Activated CD8-positive, alpha-beta T cell treated with anti-CD3 and anti-CD28 coated beads for 36 hours (primary cell): ENCODE data around the gene DNAJB7. TPM values are rescaled to one million over a fixed set of nuclear protein-coding genes. Genes with fewer than 3 reads are reported as not detected.

Experiments
- ATAC-seq: fragments of 200-7000 bp; cut with Tn5 transposase; one replicate; pipeline ENCODE4 v1.10.0; 2021; ENCODE audit warnings: mild to moderate bottlenecking, moderate library complexity
- CTCF ChIA-PET: fragments of 350-600 bp; sonication (Branson Sonifier 250); formaldehyde crosslinking; loops from one replicate; lab custom pipeline; 2021; ENCODE audit warnings: antibody characterized with exemption; lab: Charles Lee
- POLR2A ChIA-PET: fragments of 350-600 bp; sonication (Branson Sonifier 250); formaldehyde crosslinking; loops from one replicate; lab custom pipeline; 2021; ENCODE audit warnings: antibody characterized with exemption; lab: Charles Lee
- DNase-seq: peaks from one replicate; pipeline ENCODE4 v3.0.0-alpha.2; 2020
- H3K27ac Mint-ChIP-seq: one replicate; pipeline ENCODE4 v1.8.0; 2021; ENCODE audit warnings: mild to moderate bottlenecking, mixed read lengths
- H3K27me3 Mint-ChIP-seq: one replicate; pipeline ENCODE4 v1.8.0; 2021; ENCODE audit warnings: mixed read lengths
- H3K36me3 Mint-ChIP-seq: one replicate; pipeline ENCODE4 v1.8.0; 2021; ENCODE audit warnings: low read depth, mixed read lengths
- H3K4me1 Mint-ChIP-seq: one replicate; pipeline ENCODE4 v1.8.0; 2021; ENCODE audit warnings: low read depth, mixed read lengths
- H3K4me3 Mint-ChIP-seq: one replicate; pipeline ENCODE4 v1.8.0; 2021; ENCODE audit warnings: mild to moderate bottlenecking, moderate library complexity, mixed read lengths
- H3K9me3 Mint-ChIP-seq: one replicate; pipeline ENCODE4 v1.8.0; 2021; ENCODE audit warnings: mixed read lengths
- CTCF ChIP-seq: fragments of 200-600 bp; IDR thresholded peaks from one replicate; pipeline ENCODE4 v1.8.0; 2022; ENCODE audit warnings: antibody characterized with exemption, mild to moderate bottlenecking
- intact Hi-C: fragments of 100-400 bp; cut with micrococcal nuclease; formaldehyde crosslinking; loops from one replicate; pipeline ENCODE4 v1.10.0; 2022
- total RNA-seq, 2 experiments: library from RNA; stranded (reverse); gene quantifications; one replicate each; pipeline ENCODE4 v1.2.3, GENCODE V29; 2021

The DNAJB7 gene
- total RNA-seq, 2 experiments from 2014 or later = not detected

GRCh38 chr22:40819599-40820140 is 42.2 kb downstream of the DNAJB7 start:
- Mint-ChIP-seq H3K27me3 (no peaks in the 10 kb centered on the region), H3K4me1 (peaks cover 26% of the 10 kb centered on the region), H3K36me3 (peaks cover 22% of the 10 kb centered on the region), H3K9me3 (no peaks in the 10 kb centered on the region), H3K27ac (peak overlapping the region; percentile 70), H3K4me3 (peak overlapping the region; percentile 84)
- ATAC-seq (peak; percentile 22), DNase-seq (peak; percentile 18)
- intact Hi-C loops = no loop called here
- TF ChIP-seq CTCF = no peak
- CTCF ChIA-PET = interaction anchor here (0.7 to 1.4 kb wide), 3 partner anchors 11 to 137 kb away, joined by 4 to 5 read pairs (median 5); no protein-coding TSS in a partner anchor
- POLR2A ChIA-PET = interaction anchor here (0.5 to 1.5 kb wide), 5 partner anchors 17 to 286 kb away, joined by 3 to 5 read pairs (median 3); partner anchors contain the start of genes DNAJB7 and ST13

GRCh38 chr22:40818747-40819598 is 42.9 kb downstream of the DNAJB7 start, which contains the start of gene SLC25A17:
SLC25A17 (minus strand) TSS chr22:40819346; CDS start chr22:40819248, 98 bp downstream.
- POLR2A ChIA-PET = interaction anchor here (0.6 to 1.6 kb wide), 6 partner anchors 16 to 286 kb away, joined by 3 to 5 read pairs (median 4); partner anchors contain the start of genes DNAJB7 and ST13
- peaks cover 22% of the 10 kb centered on the region for H3K36me3 Mint-ChIP-seq
- no peaks in the 10 kb centered on the region for H3K27me3 Mint-ChIP-seq
- intact Hi-C loops = no loop called here
- H3K9me3 Mint-ChIP-seq = no peaks in the 10 kb centered on the region
- H3K4me3 Mint-ChIP-seq = peak within 1 kb of the TSS; percentile 84
- DNase-seq (peak; percentile 91), ATAC-seq (peak; percentile 93)
- CTCF ChIA-PET = interaction anchor here (0.7 to 2.0 kb wide), 9 partner anchors 12 to 136 kb away, joined by 3 to 6 read pairs (median 4); no protein-coding TSS in a partner anchor
- TF ChIP-seq CTCF = peak; percentile 39
- peak within 1 kb of the TSS; percentile 91 for H3K27ac Mint-ChIP-seq
- peaks cover 29% of the 10 kb centered on the region for H3K4me1 Mint-ChIP-seq

- no peak for TF ChIP-seq CTCF
- Mint-ChIP-seq H3K36me3 (peaks cover 22% of the 10 kb centered on the region), H3K4me1 (peaks cover 31% of the 10 kb centered on the region), H3K27me3 (no peaks in the 10 kb centered on the region), H3K9me3 (no peaks in the 10 kb centered on the region), H3K4me3 (peak overlapping the region; percentile 84), H3K27ac (peak overlapping the region; percentile 91)
- ATAC-seq (no peak), DNase-seq (no peak)
- POLR2A ChIA-PET = interaction anchor here (1.3 to 1.6 kb wide), 3 partner anchors 12 to 90 kb away, joined by 3 to 5 read pairs (median 4); no protein-coding TSS in a partner anchor
- CTCF ChIA-PET = interaction anchor here (0.7 to 2.0 kb wide), 8 partner anchors 17 to 172 kb away, joined by 3 to 6 read pairs (median 4); no protein-coding TSS in a partner anchor
- intact Hi-C loops = no loop called here
These were observed 43.6 kb downstream of the DNAJB7 start for GRCh38 chr22:40818192-40818746.

- CTCF ChIA-PET = interaction anchor here (0.9 to 2.0 kb wide), 6 partner anchors 17 to 172 kb away, joined by 3 to 6 read pairs (median 5); no protein-coding TSS in a partner anchor
- Mint-ChIP-seq H3K4me1 (peaks cover 31% of the 10 kb centered on the region), H3K36me3 (peaks cover 21% of the 10 kb centered on the region), H3K9me3 (no peaks in the 10 kb centered on the region), H3K27me3 (no peaks in the 10 kb centered on the region), H3K4me3 (peak overlapping the region; percentile 84), H3K27ac (peak overlapping the region; percentile 91)
- POLR2A ChIA-PET = interaction anchor here (1.3 to 1.6 kb wide), 3 partner anchors 13 to 89 kb away, joined by 3 to 5 read pairs (median 4); no protein-coding TSS in a partner anchor
- ATAC-seq (no peak), DNase-seq (no peak)
- TF ChIP-seq CTCF = no peak
- intact Hi-C loops = no loop called here
These were observed 44.2 kb downstream of the DNAJB7 start for GRCh38 chr22:40817737-40818136.
